Epidermal melanocyte (primary cell): ENCODE data around the gene CENPC.
"Not testable (repeated sequence)": the region's sequence is repeated elsewhere in the genome, so short reads cannot be mapped to it uniquely, and the experiment has no call there.

ENCODE experiments used
- DNase-seq: peaks from one replicate; pipeline ENCODE4 v3.0.0; 2011; ENCODE audit warnings: low spot score; ENCODE audit not compliant: insufficient read length

The CENPC gene

GRCh38 chr4:67552146-67552792 lies 7.0 kb upstream of the CENPC start:
- DNase-seq, result not testable (repeated sequence)

GRCh38 chr4:67550857-67551256 lies 5.6 kb upstream of the CENPC start:
- no peak for DNase-seq

- DNase-seq, result no peak
Observed at GRCh38 chr4:67550451-67550850, 5.1 kb upstream of the CENPC start.

- DNase-seq, result no peak
Observed at GRCh38 chr4:67549123-67549522, 3.8 kb upstream of the CENPC start.

- DNase-seq, result no peak
Observed at GRCh38 chr4:67546971-67547370, 1.7 kb upstream of the CENPC start.

GRCh38 chr4:67546004-67546356 lies 677 bp upstream of the CENPC start:
- DNase-seq, result no peak

GRCh38 chr4:67542076-67542475 lies 3.2 kb downstream of the CENPC start:
- no peak for DNase-seq

GRCh38 chr4:67539830-67540229 lies 5.5 kb downstream of the CENPC start:
- no peak for DNase-seq

GRCh38 chr4:67535280-67535840 lies 9.9 kb downstream of the CENPC start:
- DNase-seq, result no peak

- DNase-seq, result no peak
Observed at GRCh38 chr4:67533112-67533511, 12.2 kb downstream of the CENPC start.

- not testable (repeated sequence) for DNase-seq
Observed at GRCh38 chr4:67532397-67532796, 12.9 kb downstream of the CENPC start.

GRCh38 chr4:67531379-67531962 lies 13.8 kb downstream of the CENPC start:
- no peak for DNase-seq

GRCh38 chr4:67524140-67524539 lies 21.2 kb downstream of the CENPC start:
- DNase-seq, result not testable (repeated sequence)

- DNase-seq, result no peak
Observed at GRCh38 chr4:67522851-67523671, 22.2 kb downstream of the CENPC start.

- no peak for DNase-seq
Observed at GRCh38 chr4:67522230-67522629, 23.1 kb downstream of the CENPC start.

GRCh38 chr4:67521506-67521905 lies 23.8 kb downstream of the CENPC start:
- DNase-seq, result no peak

GRCh38 chr4:67520141-67520540 lies 25.2 kb downstream of the CENPC start:
- DNase-seq, result no peak

- no peak for DNase-seq
Observed at GRCh38 chr4:67512501-67512900, 32.8 kb downstream of the CENPC start.

- DNase-seq, result no peak
Observed at GRCh38 chr4:67500373-67500772, 44.9 kb downstream of the CENPC start.

GRCh38 chr4:67499799-67500198 lies 45.5 kb downstream of the CENPC start:
- no peak for DNase-seq

GRCh38 chr4:67483868-67484602 lies 61.3 kb downstream of the CENPC start:
- no peak for DNase-seq

- DNase-seq, result no peak
Observed at GRCh38 chr4:67480810-67481209, 64.5 kb downstream of the CENPC start.
